OCI-LY7 (cell line): ENCODE results near the gene ZNF799.

Experiments used
- EZH2phosphoT487 ChIP-seq: fragments of 200-600 bp; sonication (generic); IDR thresholded peaks from 2 replicates; pipeline ENCODE4 v1.6.1; 2018; ENCODE audit warnings: low read depth, borderline replicate concordance, mild to moderate bottlenecking, mixed run types, antibody characterized with exemption, low read length, moderate library complexity, mixed read lengths
- TF ChIP-seq, protein P1 (sequence below): fragments of 200-600 bp; sonication (generic); conservative IDR thresholded peaks from 2 replicates; pipeline ENCODE4 v1.5.1; 2014; ENCODE audit warnings: mild to moderate bottlenecking, antibody characterized with exemption, low read length, moderate library complexity, mixed read lengths

DNA sequence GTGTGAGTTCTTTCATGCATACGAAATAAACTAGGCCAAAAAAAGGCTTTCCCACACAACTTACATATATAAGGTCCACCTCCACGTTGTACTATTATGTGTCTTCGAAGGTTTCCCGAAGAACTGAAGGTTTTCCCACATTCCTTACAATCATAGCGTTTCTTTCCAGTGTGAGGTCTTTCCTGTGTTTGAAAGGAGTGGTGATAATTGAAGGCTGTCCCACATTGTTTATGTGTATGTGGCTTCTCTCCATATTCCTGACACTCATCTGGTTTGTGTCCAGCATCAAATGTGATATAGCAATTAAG lies 50.2 kb downstream of the ZNF799 start:
- TF ChIP-seq, protein P1, sequence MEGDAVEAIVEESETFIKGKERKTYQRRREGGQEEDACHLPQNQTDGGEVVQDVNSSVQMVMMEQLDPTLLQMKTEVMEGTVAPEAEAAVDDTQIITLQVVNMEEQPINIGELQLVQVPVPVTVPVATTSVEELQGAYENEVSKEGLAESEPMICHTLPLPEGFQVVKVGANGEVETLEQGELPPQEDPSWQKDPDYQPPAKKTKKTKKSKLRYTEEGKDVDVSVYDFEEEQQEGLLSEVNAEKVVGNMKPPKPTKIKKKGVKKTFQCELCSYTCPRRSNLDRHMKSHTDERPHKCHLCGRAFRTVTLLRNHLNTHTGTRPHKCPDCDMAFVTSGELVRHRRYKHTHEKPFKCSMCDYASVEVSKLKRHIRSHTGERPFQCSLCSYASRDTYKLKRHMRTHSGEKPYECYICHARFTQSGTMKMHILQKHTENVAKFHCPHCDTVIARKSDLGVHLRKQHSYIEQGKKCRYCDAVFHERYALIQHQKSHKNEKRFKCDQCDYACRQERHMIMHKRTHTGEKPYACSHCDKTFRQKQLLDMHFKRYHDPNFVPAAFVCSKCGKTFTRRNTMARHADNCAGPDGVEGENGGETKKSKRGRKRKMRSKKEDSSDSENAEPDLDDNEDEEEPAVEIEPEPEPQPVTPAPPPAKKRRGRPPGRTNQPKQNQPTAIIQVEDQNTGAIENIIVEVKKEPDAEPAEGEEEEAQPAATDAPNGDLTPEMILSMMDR, result no peak
- no peak for TF ChIP-seq EZH2phosphoT487
